ENCODE results near the gene VAC14. TPM values are rescaled to one million over a fixed set of nuclear protein-coding genes. Genes with fewer than 3 reads are reported as not detected.

Gene VAC14
- total RNA-seq, 1 experiment from 2014 or later: 65.5 TPM

DNA sequence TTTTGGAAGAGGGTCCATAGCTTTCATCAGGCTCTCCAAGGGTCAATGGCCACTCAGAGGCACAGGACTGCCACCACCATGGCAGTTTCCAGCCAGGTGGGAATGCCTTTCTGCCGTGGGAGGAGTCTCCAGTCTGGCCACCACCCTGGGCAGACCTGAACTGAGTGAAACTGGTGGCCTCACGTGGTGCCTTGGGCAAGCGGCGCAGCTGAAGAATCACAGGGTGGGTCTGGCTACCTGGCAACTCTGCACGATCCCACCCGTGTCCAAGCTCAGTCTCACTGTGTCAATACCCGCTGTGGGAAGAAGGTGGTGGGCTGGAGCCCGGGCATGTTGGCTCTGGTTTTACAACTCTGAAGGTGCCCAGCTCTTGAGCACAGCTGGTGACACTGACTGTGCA lies 31.8 kb downstream of the VAC14 start:
- H2AFZ ChIP-seq (ENCODE audit: low read length): no peak overlapping the region
- intact Hi-C loops (cut with micrococcal nuclease): no loop called here
- no peaks in the 10 kb centered on the region for H3K9me2 ChIP-seq (replicated peaks; ENCODE audit: low read length)
- ChIA-PET CTCF (no interaction called here), POLR2A (ENCODE audit: unreplicated experiment) (no interaction called here)
- BruUV-seq (replicated peaks): no TSS peak
- no peak overlapping the region for H3K4me3 ChIP-seq (ENCODE audit: low read length)
- H3K79me2 ChIP-seq (ENCODE audit: low read length): no peaks in the 10 kb centered on the region
- TF ChIP-seq EZH2 (IDR thresholded peaks at IDR 0.05; ENCODE audit: low read length, unreplicated experiment) (no peak), EZH2phosphoT487 (IDR thresholded peaks at IDR 0.05; ENCODE audit: borderline replicate concordance, low read length) (no peak), CTCF (conservative IDR thresholded peaks at IDR 0.05; ENCODE audit: low read depth, low read length) (no peak)
- no peaks in the 10 kb centered on the region for H4K20me1 ChIP-seq (ENCODE audit: low read length)
- no peak overlapping the region for H3K9ac ChIP-seq (ENCODE audit: low read length)
- ATAC-seq (no peak), DNase-seq (no peak)
- H3K27ac ChIP-seq (ENCODE audit: low read length): no peak overlapping the region
- H3K27me3 ChIP-seq (ENCODE audit: low read length): no peaks in the 10 kb centered on the region
- H3K9me3 ChIP-seq (ENCODE audit: low read length): no peaks in the 10 kb centered on the region
- no peaks in the 10 kb centered on the region for H3F3A ChIP-seq (ENCODE audit: low read length, unreplicated experiment)
- peaks cover 16% of the 10 kb centered on the region for H3K4me1 ChIP-seq (ENCODE audit: insufficient read depth, low read length)
- no peak overlapping the region for H3K4me2 ChIP-seq (ENCODE audit: low read length)
- H3K36me3 ChIP-seq (ENCODE audit: low read depth, low read length): peaks cover 8% of the 10 kb centered on the region

DNA sequence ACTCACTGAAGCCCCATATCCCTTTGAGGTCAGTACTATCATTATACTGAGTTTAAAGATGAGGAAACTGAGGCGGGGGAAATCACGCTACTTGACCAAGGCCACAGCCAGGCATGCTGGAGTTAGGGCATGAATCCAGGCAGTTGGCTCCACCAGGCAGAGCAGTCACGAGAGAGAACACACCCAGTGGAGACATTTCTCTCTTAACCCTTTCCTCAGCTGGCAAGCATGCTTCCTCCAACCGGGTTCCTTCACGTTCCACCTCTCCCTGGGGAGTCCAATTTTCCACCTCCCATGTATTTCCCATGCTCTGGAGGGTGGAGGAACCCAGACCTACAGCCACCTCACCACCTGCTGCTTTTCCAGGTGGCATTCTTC lies 32.8 kb downstream of the VAC14 start:
- H3K9me2 ChIP-seq (replicated peaks; ENCODE audit: low read length): no peaks in the 10 kb centered on the region
- TF ChIP-seq EZH2phosphoT487 (IDR thresholded peaks at IDR 0.05; ENCODE audit: borderline replicate concordance, low read length): no peak
- TF ChIP-seq CTCF (conservative IDR thresholded peaks at IDR 0.05; ENCODE audit: low read depth, low read length): no peak
- no peak for TF ChIP-seq EZH2 (IDR thresholded peaks at IDR 0.05; ENCODE audit: low read length, unreplicated experiment)
- CTCF ChIA-PET: no interaction called here

GRCh38 chr16:70767377-70768202 lies 33.4 kb downstream of the VAC14 start:
- Histone ChIP-seq H3K9ac (ENCODE audit: low read length) (no peak overlapping the region), H2AFZ (ENCODE audit: low read length) (no peak overlapping the region), H3K4me3 (ENCODE audit: low read length) (no peak overlapping the region), H3K9me2 (replicated peaks; ENCODE audit: low read length) (no peaks in the 10 kb centered on the region), H3F3A (ENCODE audit: low read length, unreplicated experiment) (no peaks in the 10 kb centered on the region), H3K4me2 (ENCODE audit: low read length) (peak overlapping the region; percentile 46), H3K9me3 (ENCODE audit: low read length) (no peaks in the 10 kb centered on the region), H3K27ac (ENCODE audit: low read length) (no peak overlapping the region; the same call in 1 of the 2 replicates), H3K4me1 (ENCODE audit: insufficient read depth, low read length) (peaks cover 13% of the 10 kb centered on the region), H3K79me2 (ENCODE audit: low read length) (no peaks in the 10 kb centered on the region), H3K27me3 (ENCODE audit: low read length) (no peaks in the 10 kb centered on the region), H4K20me1 (ENCODE audit: low read length) (no peaks in the 10 kb centered on the region), H3K36me3 (ENCODE audit: low read depth, low read length) (no peaks in the 10 kb centered on the region; the same call in 1 of the 2 replicates)
- ChIA-PET POLR2A (ENCODE audit: unreplicated experiment) (no interaction called here), CTCF (no interaction called here)
- DNase-seq: peak; percentile 52
- intact Hi-C loops (cut with micrococcal nuclease): no loop called here
- peak; percentile 43 for ATAC-seq
- no TSS peak for BruUV-seq (replicated peaks)
- TF ChIP-seq EZH2 (IDR thresholded peaks at IDR 0.05; ENCODE audit: low read length, unreplicated experiment) (no peak), CTCF (conservative IDR thresholded peaks at IDR 0.05; ENCODE audit: low read depth, low read length) (no peak), EZH2phosphoT487 (IDR thresholded peaks at IDR 0.05; ENCODE audit: borderline replicate concordance, low read length) (no peak)

More for the DNA sequence above, 32.8 kb downstream of the VAC14 start:
- intact Hi-C loops (cut with micrococcal nuclease): no loop called here
- Histone ChIP-seq H3K79me2 (ENCODE audit: low read length) (no peaks in the 10 kb centered on the region), H3K4me3 (ENCODE audit: low read length) (no peak overlapping the region), H2AFZ (ENCODE audit: low read length) (no peak overlapping the region), H3K4me2 (ENCODE audit: low read length) (peak overlapping the region; percentile 46), H3K4me1 (ENCODE audit: insufficient read depth, low read length) (peaks cover 16% of the 10 kb centered on the region), H3K27ac (ENCODE audit: low read length) (no peak overlapping the region; the same call in 1 of the 2 replicates), H3F3A (ENCODE audit: low read length, unreplicated experiment) (no peaks in the 10 kb centered on the region), H3K9ac (ENCODE audit: low read length) (no peak overlapping the region), H4K20me1 (ENCODE audit: low read length) (no peaks in the 10 kb centered on the region), H3K9me3 (ENCODE audit: low read length) (no peaks in the 10 kb centered on the region), H3K36me3 (ENCODE audit: low read depth, low read length) (peaks cover 6% of the 10 kb centered on the region), H3K27me3 (ENCODE audit: low read length) (no peaks in the 10 kb centered on the region)
- DNase-seq (no peak), ATAC-seq (no peak)
- POLR2A ChIA-PET (ENCODE audit: unreplicated experiment): no interaction called here
- no TSS peak for BruUV-seq (replicated peaks)
